Fibroblast of lung (primary cell): Measurements from ENCODE around the gene LMOD3.

ENCODE experiments used
- EZH2 ChIP-seq: IDR thresholded peaks from 2 replicates; pipeline ENCODE4 v1.5.1; 2012; ENCODE audit warnings: low read length, control low read depth, mild to moderate bottlenecking; ENCODE audit errors: missing control alignments
- TF ChIP-seq, protein P1 (sequence below), 2 donors: IDR thresholded peaks in 1 of 2; conservative IDR thresholded peaks in 1 of 2; 1 replicate in 1 of 2; 2 replicates in 1 of 2; pipeline ENCODE4 v1.5.1; 2011 to 2012; ENCODE audit warnings: low read length in 2 of 2, control low read depth in 1 of 2, inconsistent platforms in 1 of 2, low read depth in 1 of 2, mild to moderate bottlenecking in 1 of 2

DNA sequence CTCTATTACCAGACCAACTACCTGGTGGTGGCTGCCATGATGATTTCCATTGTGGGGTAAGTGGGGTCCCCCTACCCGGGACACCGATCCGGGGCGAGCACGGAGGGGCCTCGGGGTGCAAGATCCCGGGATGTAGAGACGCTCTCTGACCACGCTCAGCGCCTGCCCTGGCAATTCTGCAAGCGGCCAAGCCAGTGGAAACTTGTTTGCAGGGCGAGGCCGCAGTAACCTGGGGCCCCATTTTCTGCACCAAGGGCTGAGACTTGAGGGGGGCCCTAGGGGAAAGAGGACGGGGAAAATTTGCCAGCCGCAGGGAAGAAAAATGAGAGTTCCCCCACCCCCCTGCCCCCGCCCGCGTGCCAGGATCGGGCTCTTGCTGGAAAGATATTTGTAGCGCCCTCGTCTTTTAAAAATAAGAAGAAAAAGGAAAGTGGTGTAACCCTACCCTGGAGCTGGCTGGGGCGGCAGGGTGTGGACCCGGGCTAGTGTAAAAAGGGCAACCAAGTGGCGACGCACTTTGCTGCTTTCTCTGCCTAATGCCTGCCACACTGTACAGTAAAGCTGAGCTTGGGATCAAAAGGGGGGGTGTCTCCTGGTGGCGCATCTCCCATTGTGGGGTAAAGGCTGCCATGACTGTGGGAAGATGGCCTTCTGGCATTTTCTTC, 37.1 kb downstream of the LMOD3 start:
- TF ChIP-seq, protein P1, sequence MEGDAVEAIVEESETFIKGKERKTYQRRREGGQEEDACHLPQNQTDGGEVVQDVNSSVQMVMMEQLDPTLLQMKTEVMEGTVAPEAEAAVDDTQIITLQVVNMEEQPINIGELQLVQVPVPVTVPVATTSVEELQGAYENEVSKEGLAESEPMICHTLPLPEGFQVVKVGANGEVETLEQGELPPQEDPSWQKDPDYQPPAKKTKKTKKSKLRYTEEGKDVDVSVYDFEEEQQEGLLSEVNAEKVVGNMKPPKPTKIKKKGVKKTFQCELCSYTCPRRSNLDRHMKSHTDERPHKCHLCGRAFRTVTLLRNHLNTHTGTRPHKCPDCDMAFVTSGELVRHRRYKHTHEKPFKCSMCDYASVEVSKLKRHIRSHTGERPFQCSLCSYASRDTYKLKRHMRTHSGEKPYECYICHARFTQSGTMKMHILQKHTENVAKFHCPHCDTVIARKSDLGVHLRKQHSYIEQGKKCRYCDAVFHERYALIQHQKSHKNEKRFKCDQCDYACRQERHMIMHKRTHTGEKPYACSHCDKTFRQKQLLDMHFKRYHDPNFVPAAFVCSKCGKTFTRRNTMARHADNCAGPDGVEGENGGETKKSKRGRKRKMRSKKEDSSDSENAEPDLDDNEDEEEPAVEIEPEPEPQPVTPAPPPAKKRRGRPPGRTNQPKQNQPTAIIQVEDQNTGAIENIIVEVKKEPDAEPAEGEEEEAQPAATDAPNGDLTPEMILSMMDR (conservative IDR thresholded peaks at IDR 0.05 in 1 of 2, IDR thresholded peaks at IDR 0.05 in 1 of 2; ENCODE audit: low read depth in 1 of 2, low read length in 2 of 2) = no peak
- no peak for TF ChIP-seq EZH2
